ENCODE results near the gene PDRG1. TPM values are rescaled to one million over a fixed set of nuclear protein-coding genes. Genes with fewer than 3 reads are reported as not detected.

Gene PDRG1
- polyA plus RNA-seq, 2 of the 4 experiments (the other 2 are of a cell fraction) = 20.7 to 25.2 TPM

- TF ChIP-seq PHF8 (IDR thresholded peaks at IDR 0.05; ENCODE audit: borderline replicate concordance, low read depth) (no peak), ATOH8 (CRISPR knock-in tag; IDR thresholded peaks at IDR 0.05; ENCODE audit: low read depth) (no peak), ZNF302 (CRISPR knock-in tag; IDR thresholded peaks at IDR 0.05) (no peak), HEYL (CRISPR knock-in tag; IDR thresholded peaks at IDR 0.05) (no peak), ZC3H11A (IDR thresholded peaks at IDR 0.05) (no peak), MYC (IDR thresholded peaks at IDR 0.05; ENCODE audit: borderline replicate concordance, low read length) (no peak), CTCF (IDR thresholded peaks at IDR 0.05) (no peak), JUNB (IDR thresholded peaks at IDR 0.05) (no peak)
These were observed 28.0 kb upstream of the PDRG1 start (continued) for GRCh38 chr20:31979713-31980426.

DNA sequence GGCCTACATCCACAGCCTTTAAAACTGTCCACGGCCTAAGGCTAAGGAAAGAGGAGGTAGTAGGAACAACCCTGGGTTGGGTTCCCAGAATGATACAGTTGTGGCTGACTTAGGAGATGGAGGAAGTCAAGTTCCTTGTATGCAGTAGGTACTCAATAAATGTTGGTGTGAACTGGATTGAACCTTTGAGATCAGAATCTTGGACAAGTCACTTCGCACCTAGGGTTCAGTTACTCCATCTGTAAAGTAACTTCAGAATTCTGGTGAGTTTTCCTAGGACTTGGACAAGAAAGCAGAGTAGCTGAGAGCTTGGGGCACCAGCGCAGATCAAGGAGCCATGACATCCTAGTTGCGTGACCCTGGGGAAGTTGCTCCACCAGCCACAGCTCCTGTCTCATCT, 25.2 kb upstream of the PDRG1 start:
- no peak for TF ChIP-seq CHD2 (IDR thresholded peaks at IDR 0.05; ENCODE audit: low read length, partially characterized antibody)
- TF ChIP-seq EHMT2 (IDR thresholded peaks at IDR 0.05; ENCODE audit: low read depth) = no peak
- TF ChIP-seq CHD4 (IDR thresholded peaks at IDR 0.05; ENCODE audit: borderline replicate concordance) = no peak
- TF ChIP-seq HOXB5 (CRISPR knock-in tag; IDR thresholded peaks at IDR 0.05) = no peak
- no peak for TF ChIP-seq EHF (CRISPR knock-in tag; IDR thresholded peaks at IDR 0.05)
- no peak for TF ChIP-seq RAD21 (conservative IDR thresholded peaks at IDR 0.05 in 1 of 2, IDR thresholded peaks at IDR 0.05 in 1 of 2)
- no peak for TF ChIP-seq NPAS2 (CRISPR knock-in tag; IDR thresholded peaks at IDR 0.05; ENCODE audit: borderline replicate concordance)
- TF ChIP-seq NFE2L2 (conservative IDR thresholded peaks at IDR 0.05; ENCODE audit: low read length) = no peak
- no peak for TF ChIP-seq MAFK (IDR thresholded peaks at IDR 0.05; ENCODE audit: partially characterized antibody)
- TF ChIP-seq TFCP2L1 (CRISPR knock-in tag; IDR thresholded peaks at IDR 0.05) = no peak
- TF ChIP-seq EP300 (IDR thresholded peaks at IDR 0.05) = no peak
- no peak for TF ChIP-seq ESRRA (IDR thresholded peaks at IDR 0.05; ENCODE audit: borderline replicate concordance, low read length)
- TF ChIP-seq NR3C1 (IDR thresholded peaks at IDR 0.05) = no peak
- TF ChIP-seq, protein P1, sequence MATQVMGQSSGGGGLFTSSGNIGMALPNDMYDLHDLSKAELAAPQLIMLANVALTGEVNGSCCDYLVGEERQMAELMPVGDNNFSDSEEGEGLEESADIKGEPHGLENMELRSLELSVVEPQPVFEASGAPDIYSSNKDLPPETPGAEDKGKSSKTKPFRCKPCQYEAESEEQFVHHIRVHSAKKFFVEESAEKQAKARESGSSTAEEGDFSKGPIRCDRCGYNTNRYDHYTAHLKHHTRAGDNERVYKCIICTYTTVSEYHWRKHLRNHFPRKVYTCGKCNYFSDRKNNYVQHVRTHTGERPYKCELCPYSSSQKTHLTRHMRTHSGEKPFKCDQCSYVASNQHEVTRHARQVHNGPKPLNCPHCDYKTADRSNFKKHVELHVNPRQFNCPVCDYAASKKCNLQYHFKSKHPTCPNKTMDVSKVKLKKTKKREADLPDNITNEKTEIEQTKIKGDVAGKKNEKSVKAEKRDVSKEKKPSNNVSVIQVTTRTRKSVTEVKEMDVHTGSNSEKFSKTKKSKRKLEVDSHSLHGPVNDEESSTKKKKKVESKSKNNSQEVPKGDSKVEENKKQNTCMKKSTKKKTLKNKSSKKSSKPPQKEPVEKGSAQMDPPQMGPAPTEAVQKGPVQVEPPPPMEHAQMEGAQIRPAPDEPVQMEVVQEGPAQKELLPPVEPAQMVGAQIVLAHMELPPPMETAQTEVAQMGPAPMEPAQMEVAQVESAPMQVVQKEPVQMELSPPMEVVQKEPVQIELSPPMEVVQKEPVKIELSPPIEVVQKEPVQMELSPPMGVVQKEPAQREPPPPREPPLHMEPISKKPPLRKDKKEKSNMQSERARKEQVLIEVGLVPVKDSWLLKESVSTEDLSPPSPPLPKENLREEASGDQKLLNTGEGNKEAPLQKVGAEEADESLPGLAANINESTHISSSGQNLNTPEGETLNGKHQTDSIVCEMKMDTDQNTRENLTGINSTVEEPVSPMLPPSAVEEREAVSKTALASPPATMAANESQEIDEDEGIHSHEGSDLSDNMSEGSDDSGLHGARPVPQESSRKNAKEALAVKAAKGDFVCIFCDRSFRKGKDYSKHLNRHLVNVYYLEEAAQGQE (IDR thresholded peaks at IDR 0.05) = no peak
- TF ChIP-seq SREBF2 (IDR thresholded peaks at IDR 0.05) = no peak

More for the DNA sequence above, 25.2 kb upstream of the PDRG1 start:
- no peak overlapping the region for H3K4me3 ChIP-seq
- CTCF ChIA-PET = interaction anchor here (1.0 to 1.4 kb wide), 2 partner anchors 8 to 25 kb away, joined by 3 to 4 read pairs; partner anchors contain the start of genes PDRG1 and XKR7
- no peak overlapping the region for H3K27ac ChIP-seq
- ATAC-seq = no peak
- FAIRE-seq = no peak
- POLR2A ChIA-PET = no interaction called here
- peaks cover 3% of the 10 kb centered on the region; the same call in 1 of the 3 replicates for H3K4me1 ChIP-seq
- no peak for DNase-seq (ENCODE audit: low read depth in 1 of 2, low spot score in 1 of 2)
- 64% methylated on average over 4 of the region's 4 CpGs for WGBS (ENCODE audit: missing lambda C conversion rate)
- no peaks in the 10 kb centered on the region for H3K9me3 ChIP-seq
- H3K4me2 ChIP-seq = no peak overlapping the region
